HG03159 (cell line): Measurements from ENCODE around the gene MAPRE2.
A peak's percentile ranks its signal among the peaks of the same experiment; 100 is the strongest.
"Not testable (repeated sequence)": the region's sequence is repeated elsewhere in the genome, so short reads cannot be mapped to it uniquely, and the experiment has no call there.

Experiments used
- ATAC-seq: cut with Tn5 transposase; IDR thresholded peaks from one replicate; pipeline ENCODE4 v1.9.1; 2021; ENCODE audit warnings: mild to moderate bottlenecking, moderate library complexity; ENCODE audit not compliant: unreplicated experiment

MAPRE2 gene

GRCh38 chr18:35088921-35089320, 47.7 kb downstream of the MAPRE2 start:
- ATAC-seq: no peak

- ATAC-seq: no peak
These were observed 48.2 kb downstream of the MAPRE2 start for GRCh38 chr18:35089382-35089781.

DNA sequence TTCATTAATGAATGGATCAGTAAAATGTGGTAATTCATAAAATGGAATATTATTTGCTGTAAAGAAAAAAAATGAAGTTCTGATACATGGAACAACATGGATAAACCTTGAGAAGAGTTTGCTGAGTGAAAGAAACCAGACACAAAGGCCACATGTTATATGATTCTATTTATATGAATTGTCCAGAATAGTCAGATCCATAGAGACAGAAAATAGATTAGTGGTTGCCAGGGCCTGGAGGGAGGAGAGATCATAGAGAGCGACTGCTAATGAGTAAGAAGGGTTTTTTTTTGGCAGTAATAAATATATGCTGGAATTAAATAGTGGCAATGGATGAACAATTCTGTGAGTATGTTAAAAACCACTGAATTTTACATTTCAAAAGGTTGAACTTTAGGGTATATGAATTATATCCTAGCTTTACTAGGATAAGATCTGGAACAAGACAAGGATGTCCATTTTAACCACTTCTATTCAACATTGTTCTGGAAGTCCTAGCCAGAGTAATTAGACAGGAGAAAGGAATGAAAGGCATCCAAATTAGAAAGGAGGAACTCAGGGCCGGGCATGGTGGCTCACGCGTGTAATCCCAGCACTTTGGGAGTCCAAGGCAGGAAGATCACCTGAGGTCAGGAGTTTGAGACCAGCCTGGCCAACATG, 48.8 kb downstream of the MAPRE2 start:
- ATAC-seq: no peak

- no peak for ATAC-seq
These were observed 50.6 kb downstream of the MAPRE2 start for GRCh38 chr18:35091841-35092240.

- peak; percentile 90 for ATAC-seq
These were observed 54.9 kb downstream of the MAPRE2 start for GRCh38 chr18:35095983-35096676.

- no peak for ATAC-seq
These were observed 55.4 kb downstream of the MAPRE2 start for GRCh38 chr18:35096677-35097011.

GRCh38 chr18:35097195-35097594, 56.0 kb downstream of the MAPRE2 start:
- no peak for ATAC-seq

GRCh38 chr18:35097763-35098162, 56.5 kb downstream of the MAPRE2 start:
- ATAC-seq: no peak

GRCh38 chr18:35099911-35100310, 58.7 kb downstream of the MAPRE2 start:
- no peak for ATAC-seq

DNA sequence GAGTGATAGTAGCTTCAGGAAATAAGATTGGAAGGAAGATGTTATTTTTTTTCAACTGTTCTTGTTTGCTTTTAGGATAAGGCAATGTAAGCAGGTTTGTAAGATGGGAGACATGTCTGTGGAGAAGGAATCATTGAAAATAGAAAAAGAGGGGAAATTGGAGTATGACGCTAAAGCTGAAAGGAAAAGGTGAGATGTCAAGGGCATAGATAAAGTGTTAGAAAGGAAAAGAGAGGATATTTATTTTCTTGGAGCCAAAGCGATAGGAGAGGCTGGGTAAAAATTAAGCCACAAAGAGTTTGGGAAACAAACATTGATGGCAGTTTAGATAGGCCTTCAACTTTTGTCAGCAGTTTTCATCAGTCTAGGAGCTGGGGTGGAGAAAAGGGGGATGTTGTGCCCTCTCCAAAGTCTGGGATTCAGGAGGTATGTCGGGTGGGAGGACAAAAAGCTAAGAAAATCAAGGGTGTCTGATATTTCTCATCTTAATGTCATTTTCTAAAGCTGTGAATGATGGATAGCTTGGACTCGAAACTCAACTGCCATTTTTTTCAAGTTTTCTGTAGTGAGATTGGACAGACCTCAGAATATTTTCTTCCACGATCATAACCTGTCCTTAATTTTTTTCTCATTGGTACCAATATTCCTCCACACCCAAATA, 63.3 kb downstream of the MAPRE2 start:
- no peak for ATAC-seq

GRCh38 chr18:35106013-35106844, 65.0 kb downstream of the MAPRE2 start:
- no peak for ATAC-seq

- ATAC-seq: no peak
These were observed 65.6 kb downstream of the MAPRE2 start for GRCh38 chr18:35106845-35107148.

DNA sequence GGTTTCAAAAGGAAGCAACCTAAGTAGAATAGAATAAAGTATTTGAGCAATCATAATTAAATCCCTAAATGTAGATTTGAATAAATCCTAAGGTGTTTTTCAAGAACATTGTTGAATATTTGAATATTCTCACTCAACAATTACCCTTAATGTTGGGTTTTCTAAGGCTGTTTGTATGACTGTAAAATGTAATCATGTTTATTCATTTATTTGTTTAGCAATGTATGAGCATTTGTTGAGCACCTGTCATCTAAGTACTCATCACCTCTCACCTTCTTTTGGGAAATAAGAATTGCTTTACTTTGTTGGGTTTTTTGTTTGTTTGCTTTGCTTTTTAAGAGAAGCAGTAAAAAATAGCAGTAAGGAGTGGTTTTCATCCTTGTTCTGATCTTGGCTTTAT, 66.0 kb downstream of the MAPRE2 start:
- no peak for ATAC-seq

DNA sequence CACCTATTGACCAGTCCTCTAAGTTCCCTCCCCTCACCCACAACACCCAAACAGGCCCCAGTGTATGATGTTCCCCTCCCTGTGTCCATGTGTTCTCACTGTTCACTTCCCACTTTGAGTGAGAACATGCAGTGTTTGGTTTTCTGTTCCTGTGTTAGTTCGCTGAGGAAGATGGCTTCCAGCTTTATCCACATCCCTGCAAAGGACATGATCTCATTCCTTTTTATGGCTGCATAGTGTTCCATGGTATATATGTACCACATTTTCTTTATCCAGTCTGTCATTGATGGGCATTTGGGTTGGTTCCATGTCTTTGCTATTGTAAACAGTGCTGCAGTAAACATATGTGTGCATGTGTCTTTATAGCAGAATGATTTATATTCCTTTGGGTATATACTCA, 66.9 kb downstream of the MAPRE2 start:
- ATAC-seq: not testable (repeated sequence)

DNA sequence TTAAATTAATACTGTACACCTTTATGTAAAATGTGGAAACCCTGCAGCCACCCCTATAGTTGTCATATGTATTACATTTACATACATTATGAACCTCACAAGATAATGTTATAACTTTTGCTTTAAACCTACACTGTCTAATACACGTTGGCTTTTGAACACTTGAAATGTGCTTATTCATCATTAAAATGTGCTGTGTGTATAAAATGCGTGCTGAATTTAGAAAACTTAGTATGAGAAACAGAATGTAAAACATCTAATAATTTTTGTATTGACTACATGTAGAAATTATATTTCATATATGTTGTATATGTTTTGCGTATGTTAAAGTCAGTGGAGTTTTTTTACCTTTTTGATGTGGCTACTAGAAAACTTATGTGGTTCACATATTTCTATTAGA, 68.8 kb downstream of the MAPRE2 start:
- no peak for ATAC-seq

DNA sequence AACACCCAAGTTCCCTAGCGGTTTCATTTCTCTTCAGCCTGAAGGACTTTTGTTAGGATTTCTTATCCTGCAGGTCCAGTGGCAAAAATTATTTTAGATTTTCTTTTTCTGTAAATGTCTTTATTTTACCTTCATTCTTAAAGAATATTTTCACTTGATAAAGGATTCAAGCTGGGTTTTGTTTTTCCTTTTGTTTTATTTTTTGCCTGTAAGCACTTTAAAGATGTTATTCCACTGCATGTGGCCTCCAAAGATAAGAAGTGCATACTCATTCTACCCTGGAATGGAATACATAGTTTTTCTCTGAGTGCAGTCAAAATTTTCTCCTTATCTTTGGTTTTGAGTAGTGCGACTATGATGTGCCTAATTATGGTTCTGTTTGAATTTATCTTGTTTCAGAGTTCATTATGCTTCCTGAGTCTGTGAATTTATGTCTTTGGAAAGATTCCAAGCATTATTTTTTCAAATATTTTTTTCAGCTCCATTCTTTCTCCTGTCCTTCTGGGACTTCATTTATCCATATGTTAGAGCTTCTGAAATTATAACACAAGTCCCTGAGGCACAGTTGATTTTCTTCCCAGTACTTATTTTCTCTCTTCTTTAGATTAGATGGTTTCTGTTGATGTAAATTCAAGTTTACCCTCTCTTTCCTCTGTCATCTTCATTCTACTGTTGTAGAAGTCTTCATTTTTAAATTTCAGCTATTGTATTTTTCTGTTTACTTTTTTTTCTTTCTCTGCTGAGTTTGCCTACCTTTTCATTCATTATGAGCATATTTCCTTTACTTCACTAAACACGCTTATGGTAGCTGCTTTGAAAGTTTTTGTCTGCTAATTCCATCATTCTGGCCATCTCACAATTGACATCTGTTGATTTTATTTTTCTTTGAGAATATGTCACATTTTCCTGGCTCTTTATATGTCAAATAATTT, 69.6 kb downstream of the MAPRE2 start:
- ATAC-seq: no peak

DNA sequence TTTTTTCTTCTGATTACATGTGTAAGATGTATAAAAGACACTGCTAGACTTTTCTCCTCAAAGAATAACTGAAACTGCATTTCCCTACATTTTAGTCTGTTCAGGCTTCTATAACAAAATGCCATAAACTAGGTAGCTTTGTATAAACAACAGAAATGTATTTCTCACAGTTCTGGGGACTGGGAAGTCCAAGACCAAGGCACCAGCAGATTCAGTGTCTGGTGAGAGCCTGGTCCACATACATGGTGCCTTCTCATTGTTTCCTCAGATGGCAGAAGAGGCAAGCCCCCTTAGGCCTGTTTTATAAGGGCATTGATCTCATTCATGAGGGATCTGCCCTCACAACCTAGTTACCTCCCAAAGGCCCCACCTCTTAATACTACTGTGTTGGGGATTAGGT, 71.5 kb downstream of the MAPRE2 start:
- ATAC-seq: no peak

GRCh38 chr18:35114305-35114704, 73.1 kb downstream of the MAPRE2 start:
- no peak for ATAC-seq

DNA sequence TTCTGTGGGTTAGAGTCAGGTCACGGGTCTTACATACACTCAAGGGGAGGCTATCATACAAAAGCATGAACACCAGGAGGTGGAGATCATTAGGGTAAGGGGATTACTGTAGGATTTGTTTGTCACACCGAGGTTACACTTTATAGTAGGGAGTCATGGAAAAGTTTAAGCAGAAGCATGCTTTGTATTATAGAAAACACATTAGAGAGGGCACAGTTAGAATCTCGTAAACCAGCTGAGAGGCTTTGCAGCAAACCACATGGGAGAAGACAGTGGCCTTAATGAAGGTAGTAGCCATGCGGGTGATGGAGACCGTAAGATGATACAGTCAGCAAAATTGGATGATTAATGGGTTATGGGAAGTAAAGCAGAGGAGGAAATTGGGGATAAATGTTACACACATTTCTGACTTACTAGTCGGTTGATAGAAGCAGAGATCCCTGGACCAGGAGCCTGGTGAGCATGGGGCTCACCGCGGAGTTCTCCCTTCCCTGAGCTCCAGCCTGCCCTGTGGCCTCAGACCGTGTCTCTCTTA, 75.6 kb downstream of the MAPRE2 start:
- no peak for ATAC-seq

DNA sequence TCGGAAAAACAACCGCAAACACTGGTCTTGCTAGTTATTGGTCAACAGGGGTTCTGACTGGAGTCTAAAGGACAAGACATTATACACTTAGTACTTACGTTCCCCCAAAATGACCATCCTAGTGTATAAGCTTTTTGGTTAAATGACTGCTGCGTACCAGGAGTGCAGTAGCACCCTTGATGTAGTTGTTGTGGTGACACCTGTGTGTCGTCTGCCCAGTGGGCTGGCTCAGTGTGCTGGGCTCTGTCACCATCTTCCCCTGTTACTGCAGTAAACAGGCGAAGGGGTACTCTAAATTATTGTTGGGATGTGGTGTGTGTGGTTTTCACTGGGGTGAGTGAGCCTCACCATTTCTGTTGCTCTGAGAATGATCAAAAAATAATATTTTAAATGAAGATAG, 76.2 kb downstream of the MAPRE2 start:
- ATAC-seq: no peak
